ENCODE data around the gene ACP5.
"Not testable (repeated sequence)": the region's sequence is repeated elsewhere in the genome, so short reads cannot be mapped to it uniquely, and the experiment has no call there.

ACP5 gene

DNA sequence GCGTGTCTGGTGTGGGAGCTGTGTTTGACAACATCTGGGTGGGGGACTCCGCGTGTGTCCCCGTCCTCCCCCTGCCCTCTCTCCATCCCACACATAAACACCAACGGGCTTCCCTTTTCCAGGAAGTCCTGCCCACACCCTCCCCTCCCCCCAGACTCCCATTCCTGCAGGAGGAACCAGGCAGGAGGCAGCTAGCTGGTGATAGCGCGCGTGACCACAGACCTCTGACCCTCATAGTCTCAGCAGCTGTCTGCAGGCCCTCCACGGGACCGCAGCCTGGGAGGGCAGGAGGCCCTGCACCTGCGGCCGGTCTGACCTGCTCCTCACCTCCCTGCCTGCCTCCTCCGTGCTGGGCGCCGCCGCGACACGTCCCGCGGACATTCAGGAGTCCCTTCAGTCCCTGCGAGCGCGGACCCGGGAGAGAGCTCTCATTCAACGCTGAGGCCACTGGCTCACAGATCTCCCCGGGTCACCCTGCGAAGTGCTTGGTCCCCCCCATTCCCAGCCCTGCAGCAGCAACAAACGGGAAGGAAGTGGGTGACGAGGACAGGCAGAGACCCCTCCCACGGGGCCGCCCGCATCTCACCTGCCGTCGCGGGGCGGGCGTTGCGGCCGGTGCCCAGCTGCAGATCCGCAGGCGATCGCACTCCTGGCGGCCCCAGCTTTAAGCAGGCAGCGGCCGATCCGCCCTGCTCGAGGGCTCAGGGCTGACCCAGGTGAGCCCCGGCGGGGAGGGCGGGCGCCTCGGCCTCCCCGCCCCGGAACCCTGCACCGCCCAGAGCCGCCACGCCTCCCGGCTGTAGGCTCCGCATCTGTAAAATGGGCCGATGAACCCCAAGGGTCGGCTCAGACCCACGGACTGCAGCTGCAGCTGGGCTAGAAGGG lies 1.1 kb upstream of the ACP5 start:
- DNase-seq: no peak

DNA sequence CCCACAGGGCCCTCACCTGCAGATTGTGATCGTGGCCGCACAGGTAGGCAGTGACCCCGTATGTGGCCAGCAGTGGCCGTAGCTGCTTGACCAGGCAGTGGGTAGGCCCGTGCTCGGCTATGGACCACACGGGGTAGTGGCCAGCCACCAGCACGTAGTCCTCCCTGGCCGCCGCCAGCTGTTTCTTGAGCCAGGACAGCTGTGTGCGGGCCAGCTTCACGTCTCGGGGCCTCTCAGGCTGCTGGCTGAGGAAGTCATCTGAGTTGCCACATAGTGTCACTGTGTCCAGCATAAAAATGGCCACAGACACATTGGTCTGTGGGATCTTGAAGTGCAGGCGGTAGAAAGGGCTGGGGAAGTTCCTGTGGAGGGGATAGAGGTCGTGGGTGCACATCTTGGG lies 1.2 kb downstream of the ACP5 start:
- no peak for DNase-seq

DNA sequence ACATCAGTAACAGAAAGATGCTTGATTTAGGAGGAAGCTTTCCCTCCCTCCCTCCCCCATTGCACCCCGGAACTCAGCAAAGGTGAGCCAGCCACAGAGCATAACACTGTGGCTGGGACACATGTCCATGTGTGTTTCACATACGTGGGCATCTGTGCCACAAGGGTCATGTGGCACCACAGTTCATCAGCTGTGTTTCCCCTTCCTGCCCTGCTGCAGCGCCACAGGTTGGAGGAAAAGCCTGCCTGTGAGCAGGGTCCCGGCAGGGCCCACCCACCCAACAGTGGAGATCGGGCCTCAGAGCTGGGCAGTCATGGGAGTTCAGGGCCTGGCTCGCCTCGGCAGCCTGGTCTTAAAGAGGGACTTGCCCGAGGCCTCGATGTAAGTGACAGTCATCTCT lies 2.8 kb downstream of the ACP5 start:
- DNase-seq: no peak

GRCh38 chr19:11573763-11574162 lies 3.7 kb downstream of the ACP5 start:
- not testable (repeated sequence) for DNase-seq

GRCh38 chr19:11573354-11573753 lies 4.1 kb downstream of the ACP5 start:
- not testable (repeated sequence) for DNase-seq

DNA sequence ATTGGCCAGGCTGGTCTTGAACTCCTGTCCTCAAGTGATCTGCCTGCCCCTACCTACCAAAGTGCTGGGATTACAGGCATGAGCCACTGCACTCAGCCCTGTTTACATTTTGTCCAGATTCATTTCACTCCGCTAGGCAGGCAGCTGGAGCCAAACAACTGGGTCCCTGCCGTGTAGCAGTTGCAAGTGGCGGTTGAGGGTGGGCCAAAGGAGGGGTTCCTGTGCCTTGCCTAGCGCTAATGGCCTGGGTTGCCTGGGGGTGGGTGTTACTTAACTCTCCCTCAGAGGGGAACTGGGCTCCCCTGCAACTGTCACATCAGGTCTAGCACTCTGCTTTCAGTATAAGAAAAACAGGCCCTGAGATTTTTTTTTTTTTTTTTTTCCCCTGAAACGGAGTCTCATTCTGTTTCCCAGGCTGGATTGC lies 7.4 kb downstream of the ACP5 start:
- no peak for DNase-seq

GRCh38 chr19:11566164-11566563 lies 11.3 kb downstream of the ACP5 start:
- no peak for DNase-seq

DNA sequence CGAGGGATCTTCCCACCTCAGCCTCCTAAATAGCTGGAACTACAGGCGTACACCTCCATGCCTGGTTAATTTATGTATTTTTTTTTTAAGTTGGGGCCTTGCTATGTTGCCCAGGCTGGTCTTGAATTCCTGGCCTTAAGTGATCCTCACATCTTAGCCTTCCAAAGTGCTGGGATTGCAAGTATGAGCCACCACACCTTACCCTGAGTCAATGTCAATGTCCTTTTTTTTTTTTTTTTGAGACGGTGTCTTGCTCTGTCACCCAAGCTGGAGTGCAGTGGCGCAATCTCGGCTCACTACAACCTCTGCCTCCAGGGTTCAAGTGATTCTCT lies 11.8 kb downstream of the ACP5 start:
- not testable (repeated sequence) for DNase-seq

DNA sequence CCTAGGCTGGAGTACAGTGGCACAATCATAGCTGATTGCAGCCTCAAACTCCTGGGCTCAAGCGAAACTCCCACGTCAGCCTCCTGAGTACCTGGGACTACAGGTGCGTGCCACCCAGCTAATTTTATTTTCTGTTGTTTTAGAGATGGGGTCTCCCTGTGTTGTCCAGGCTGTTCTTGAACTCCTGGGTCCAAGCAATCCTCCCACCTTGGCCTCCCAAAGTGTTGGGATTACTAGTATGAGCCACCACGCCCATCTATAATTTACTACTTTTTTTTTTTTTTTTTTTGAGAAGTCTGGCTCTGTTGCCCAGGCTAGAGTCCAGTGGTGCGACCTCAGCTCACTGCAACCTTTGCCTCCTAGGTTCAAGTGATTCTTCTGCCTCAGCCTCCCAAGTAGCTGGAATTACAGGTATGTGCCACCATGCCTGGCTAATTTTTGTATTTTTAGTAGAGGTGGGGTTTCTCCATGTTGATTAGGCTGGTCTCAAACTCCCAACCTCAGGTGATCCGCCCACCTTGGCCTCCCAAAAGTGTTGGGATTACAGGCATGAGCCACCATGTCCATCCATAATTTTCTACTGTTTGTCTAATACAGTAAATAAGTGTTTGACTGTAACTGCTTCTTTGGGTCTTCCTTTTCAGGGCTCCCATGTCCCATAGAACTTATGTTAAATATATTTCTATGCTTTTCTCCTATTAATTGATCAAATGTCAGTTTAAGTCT lies 13.2 kb downstream of the ACP5 start:
- not testable (repeated sequence) for DNase-seq

GRCh38 chr19:11563532-11563931 lies 13.9 kb downstream of the ACP5 start:
- DNase-seq: no peak

DNA sequence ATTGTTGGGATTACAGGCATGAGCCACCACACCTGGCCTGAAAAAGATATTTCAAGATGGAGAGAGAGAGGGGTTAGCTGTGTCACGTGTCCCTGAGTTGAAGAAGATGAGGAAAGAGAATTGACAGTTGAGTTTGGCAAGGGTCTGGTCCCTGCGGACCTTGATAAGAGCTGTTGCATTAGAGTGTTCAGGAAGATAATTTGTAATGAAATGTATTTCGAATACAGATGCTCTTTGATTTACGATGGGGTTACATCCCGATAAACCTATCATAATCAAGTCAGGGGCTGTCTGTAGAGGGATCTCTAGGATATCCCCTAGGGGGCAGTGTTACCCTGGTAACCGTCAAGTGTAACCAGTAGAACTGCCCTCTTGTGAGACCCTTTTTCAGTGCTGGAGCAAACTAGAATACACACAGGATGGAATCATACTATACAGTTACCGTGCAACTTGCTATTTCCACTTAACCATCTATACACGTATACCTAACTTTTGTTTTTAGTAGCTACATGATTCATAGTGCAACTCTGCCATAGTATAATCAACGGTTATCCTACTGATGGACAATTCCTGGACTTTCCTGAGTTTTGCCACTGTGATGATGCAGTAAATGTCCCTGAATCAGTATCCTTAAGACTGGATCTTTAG lies 16.9 kb downstream of the ACP5 start:
- DNase-seq: peak; percentile 43

DNA sequence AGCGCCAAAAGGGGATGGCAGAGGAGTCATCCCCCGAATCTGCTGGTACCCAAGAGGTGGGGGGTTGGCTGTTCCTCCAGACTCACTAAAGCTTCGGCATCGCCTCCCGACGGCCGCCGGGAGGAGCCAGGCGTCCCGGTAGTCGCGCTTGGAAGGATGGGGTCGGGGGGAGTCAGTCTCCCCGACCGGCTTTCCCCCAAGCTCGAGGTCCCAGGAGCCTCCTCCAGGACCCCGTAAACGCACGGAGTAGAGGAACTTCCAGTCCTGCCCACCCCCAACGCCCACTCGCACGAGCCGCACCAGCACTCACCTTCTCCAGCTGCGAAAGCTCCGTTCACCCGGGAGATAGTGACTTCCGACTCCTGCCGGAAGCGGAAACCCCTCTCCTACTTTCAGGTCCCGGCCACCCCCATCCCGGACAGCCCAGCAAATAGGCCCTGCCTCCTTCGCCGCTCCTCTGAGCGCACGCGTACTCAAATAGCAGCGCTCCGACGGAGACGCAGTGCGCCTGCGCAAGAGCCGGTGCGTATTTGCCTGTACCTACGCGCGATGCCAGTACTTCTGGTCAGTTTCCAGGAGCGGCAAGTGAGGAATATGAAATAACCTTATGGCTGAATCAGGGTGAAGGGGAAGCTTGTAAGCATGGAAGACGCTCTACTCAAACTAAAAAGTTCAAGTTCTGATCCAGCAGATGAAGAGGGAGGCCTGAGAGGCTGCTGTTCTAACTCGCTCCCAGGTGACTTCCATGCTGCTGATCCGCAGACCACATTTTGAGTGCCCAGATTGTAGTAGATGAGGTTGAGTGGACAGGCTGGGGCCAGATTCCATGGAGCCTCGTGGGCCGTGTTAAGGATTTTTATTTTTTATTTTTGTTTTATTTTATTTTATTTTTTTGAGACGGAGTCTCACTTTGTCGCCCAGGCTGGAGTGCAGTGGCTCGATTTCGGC lies 18.3 kb downstream of the ACP5 start, which contains the start of gene ELOF1:
ELOF1 (minus strand) TSS at position 350 of the 948 bp plus-strand sequence. CDS start 4,883 bp downstream, outside the sequence.
- peak; percentile 91 for DNase-seq

GRCh38 chr19:11556634-11557420 lies 20.6 kb downstream of the ACP5 start:
- DNase-seq: no peak

GRCh38 chr19:11555246-11555645 lies 22.2 kb downstream of the ACP5 start:
- no peak for DNase-seq

- no peak for DNase-seq
Observed at GRCh38 chr19:11554160-11554559, 23.3 kb downstream of the ACP5 start.

DNA sequence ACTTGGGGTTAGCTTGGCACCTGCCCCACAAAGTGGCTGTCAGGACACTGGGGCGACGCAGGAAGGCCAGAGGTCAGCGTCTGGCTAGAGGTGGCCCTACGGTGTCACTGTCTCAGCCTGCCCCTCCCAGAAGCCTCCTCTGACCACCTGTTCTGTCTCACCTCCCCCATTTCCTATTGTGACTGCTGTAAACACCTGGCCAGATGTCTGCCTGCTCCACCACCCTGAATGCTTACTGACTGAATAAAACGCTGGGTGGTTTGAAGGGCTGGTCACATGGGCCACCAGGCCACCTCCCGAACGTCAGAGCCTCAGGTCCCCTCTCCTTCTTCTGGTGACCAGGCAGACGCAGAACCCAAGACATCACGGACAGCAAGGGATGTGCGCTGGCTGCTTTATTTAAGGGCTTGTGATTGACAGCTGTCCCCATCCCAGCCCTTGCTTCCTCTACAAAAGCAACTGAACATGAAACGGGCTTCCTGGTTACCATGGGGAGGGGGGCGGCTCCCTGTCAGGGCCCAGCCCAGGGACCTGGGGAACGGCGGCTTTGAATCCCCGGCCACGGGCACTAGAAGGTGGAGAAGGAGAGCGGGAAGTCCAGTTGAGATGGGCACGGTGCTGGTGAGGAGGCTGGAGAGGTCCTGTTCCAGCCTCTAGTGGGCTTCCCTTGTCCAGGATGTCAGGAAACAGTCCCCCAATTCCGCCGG lies 24.6 kb downstream of the ACP5 start:
- no peak for DNase-seq

DNA sequence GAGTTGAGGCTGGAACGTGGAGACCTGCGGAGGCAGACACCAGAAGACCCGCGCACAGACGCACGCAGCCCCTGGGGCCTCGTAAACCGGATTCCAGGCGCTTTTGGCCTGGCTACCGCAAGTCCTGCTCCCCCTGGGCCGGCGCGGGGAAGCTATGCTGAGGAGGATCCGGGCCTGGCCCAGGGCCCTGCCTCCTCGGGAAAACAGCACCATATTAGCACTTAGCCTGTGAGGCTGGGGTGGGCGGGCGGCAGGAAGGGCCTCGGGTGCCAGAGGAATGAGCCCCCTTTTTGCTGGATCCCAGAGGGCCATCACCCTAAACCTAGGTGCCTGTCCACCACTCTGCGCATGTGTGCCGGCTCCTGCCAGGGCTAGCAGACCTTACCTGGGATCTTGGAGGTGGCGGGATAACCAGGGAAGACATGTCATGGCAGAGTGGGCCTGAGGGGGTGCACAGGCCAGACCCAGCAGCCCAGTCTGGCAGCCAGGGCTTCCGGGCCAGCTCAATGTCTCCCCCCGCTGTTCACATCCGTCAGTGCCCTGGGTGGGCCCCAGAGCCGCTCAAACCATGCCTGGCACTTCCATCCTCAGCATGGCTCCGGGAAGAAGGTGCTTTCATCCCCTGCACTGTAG lies 25.7 kb downstream of the ACP5 start:
- no peak for DNase-seq

GRCh38 chr19:11550265-11550664 lies 27.2 kb downstream of the ACP5 start:
- DNase-seq: no peak

- no peak for DNase-seq
Observed at GRCh38 chr19:11549386-11549953, 28.0 kb downstream of the ACP5 start.

Data from KG1 (cell line).